HG02973 (cell line): ENCODE measurements around the gene KRTAP5-1.
A peak's percentile ranks its signal among the peaks of the same experiment; 100 is the strongest.

ENCODE experiments used
- ATAC-seq: cut with Tn5 transposase; IDR thresholded peaks from one replicate; pipeline ENCODE4 v1.9.1; 2021; ENCODE audit warnings: moderate library complexity; ENCODE audit not compliant: unreplicated experiment

The KRTAP5-1 gene

GRCh38 chr11:1572197-1573076, 12.6 kb downstream of the KRTAP5-1 start, which contains the start of gene DUSP8:
DUSP8 (minus strand) TSS chr11:1572271; CDS start chr11:1565826, 6,445 bp downstream.
- ATAC-seq: peak; percentile 66

GRCh38 chr11:1571760-1572196, 13.3 kb downstream of the KRTAP5-1 start:
- ATAC-seq: no peak

DNA sequence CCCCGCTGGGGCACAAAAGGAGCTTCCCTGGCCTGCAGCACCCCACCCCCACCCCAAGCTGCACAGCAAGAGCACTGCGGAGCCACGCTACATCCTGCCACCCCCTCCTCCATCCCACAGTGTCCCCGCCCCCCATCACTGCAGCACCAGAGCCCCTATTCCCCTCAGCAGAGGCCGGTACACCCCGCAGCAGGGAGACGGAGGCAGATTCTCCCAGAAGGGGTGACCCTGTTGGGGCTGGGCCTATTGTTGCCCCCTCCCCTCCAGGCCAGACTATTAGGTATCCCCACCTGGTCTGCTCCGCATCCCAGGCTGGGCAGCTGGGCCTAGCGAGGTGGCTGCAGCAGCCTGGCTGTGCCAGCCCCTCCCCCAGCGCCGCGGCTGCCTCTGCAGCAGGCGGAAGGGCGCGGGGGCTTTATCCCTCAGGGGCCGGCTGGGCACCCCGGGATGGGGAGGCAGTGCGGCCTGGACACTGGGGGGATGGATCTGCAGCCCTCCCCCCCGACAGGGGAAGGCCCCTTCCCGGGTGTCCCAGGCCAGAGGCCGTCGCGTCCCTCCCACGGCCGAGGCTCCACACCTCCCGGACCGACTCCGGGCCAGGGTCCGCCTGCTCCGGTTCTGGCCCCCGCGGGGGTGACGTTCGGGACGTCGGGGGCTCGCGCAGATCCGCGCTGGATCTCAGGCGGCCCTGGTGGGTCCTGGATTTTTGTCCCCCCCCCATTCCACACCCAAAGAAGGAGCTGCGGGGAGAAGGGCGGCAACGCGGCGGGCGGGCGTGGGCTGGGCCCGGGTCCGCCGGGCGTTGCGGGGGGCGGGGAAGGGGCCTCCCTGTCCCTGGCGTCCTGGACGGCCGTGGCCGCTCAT, 14.0 kb downstream of the KRTAP5-1 start:
- no peak for ATAC-seq

- no peak for ATAC-seq
Observed at GRCh38 chr11:1570531-1570895, 14.6 kb downstream of the KRTAP5-1 start.

GRCh38 chr11:1570001-1570453, 15.1 kb downstream of the KRTAP5-1 start:
- no peak for ATAC-seq

- no peak for ATAC-seq
Observed at GRCh38 chr11:1569251-1569780, 15.8 kb downstream of the KRTAP5-1 start.

GRCh38 chr11:1568441-1568911, 16.6 kb downstream of the KRTAP5-1 start:
- ATAC-seq: no peak

DNA sequence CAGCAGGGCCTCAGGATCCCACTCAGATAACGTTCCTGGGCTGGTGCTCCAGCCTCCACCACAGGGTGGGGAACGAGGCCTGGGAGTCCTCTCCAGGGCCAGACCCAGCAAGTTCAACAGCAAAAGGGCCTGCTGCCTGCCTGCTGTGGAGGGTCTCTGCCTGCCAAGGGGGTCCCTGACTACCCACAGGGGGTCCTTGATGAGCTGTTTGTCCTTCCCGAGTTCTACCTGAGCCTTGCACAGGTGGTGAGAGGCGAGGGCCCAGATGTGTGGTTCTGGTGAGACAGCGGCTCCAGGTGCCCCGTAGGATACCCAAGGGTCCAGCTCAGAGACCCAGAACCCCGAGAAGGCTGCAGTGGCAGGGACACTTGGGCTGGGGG, 17.4 kb downstream of the KRTAP5-1 start:
- no peak for ATAC-seq

GRCh38 chr11:1567052-1567720, 17.9 kb downstream of the KRTAP5-1 start:
- no peak for ATAC-seq

DNA sequence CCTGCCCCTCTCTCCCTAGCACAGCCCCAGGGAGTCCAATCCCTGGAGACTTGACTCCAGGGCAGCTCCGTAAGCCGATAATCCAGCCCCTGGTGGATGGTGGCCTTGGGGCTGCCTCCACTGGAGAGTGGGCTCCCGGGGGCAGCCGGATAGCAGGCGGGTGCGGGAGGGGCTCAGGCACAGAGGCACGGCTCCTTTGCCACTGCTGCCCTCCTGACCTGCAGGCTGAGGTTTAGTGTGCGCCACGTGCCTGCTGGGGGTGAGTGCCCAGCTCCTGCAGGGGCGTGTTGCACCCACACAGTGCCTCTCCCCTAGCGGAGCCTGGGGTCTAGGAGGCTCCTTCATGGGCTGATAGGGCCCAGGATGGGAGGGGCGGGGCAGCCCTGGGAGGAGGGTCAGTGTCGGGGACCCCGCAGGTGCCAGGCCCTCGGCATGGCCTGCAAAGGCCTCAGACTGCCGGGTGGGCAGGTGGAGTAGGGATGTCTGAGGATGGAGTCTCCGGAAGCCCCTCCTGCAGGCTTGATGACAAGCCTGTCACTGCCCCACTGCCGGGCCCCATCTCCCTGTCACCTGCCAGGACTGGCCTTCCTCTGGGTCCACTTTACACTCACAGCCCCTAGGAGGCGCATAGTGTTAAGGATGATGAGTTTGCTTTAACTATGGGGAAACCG, 18.6 kb downstream of the KRTAP5-1 start:
- ATAC-seq: no peak

- ATAC-seq: no peak
Observed at GRCh38 chr11:1565904-1566247, 19.2 kb downstream of the KRTAP5-1 start.

DNA sequence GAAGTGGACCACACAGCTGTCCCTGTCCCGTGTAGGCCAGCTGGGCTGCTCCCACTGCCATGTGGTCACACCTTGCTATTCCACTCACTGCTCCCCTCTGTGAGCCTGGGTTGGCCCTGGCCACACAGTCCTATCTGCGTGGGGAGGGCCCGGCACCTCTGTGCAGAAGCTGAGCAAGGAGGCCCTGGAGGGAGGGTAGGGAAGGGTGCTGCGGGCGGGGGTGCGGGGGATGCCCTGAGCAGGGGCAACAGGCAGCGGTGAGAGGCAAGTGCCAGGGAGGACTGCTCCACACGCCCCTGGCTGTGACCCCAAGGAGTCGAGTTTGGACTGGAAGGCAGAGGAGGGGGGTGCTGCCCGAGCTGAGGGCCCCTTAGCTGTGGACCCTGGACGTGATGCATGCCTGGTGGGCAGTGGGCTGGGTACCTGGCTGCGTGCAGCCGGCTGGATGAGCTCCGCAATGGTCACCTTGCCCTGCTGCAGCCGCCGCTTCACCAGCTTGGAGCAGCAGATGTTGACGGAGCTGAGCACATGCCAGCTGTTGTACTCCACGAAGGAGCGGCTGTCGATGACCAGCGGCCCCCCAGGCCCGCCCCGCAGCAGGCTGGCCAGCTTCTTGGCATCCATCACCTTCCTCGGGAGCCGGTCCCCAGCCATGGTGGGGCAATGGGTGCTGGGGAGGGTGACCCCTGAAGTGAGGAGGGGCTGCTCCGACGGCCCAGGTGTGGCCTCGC, 19.7 kb downstream of the KRTAP5-1 start:
- ATAC-seq: no peak

DNA sequence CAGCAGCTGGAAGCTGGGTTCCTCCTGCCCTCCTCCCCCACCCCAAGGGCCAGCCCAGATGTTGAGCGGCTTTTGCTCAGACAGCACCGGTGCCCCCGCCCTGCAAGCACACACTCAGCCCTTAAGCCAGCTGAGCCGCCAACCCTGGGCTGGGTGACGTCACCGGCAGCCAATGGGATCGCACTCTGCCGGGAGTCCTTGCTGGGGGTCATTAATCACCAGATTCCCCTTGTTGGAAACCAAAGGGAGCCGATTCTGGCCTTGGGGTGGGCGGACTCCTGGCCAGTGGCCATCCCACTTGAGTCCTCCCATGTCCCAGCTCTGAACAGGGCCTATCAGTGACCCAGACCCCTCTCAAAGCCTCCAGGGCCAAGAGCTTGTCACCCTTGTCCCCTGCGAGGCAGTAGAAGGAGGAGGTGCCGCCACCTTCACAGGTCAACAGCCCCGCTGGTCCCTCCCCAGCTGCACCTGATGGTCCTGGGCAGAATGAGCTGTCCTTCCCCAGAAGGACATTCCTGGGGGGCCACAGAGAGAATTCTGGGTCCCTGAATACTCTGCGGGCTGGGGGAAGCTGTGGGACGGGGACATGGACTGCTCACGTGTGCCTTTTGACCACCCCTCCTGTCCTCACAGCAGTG, 20.4 kb downstream of the KRTAP5-1 start:
- ATAC-seq: no peak

DNA sequence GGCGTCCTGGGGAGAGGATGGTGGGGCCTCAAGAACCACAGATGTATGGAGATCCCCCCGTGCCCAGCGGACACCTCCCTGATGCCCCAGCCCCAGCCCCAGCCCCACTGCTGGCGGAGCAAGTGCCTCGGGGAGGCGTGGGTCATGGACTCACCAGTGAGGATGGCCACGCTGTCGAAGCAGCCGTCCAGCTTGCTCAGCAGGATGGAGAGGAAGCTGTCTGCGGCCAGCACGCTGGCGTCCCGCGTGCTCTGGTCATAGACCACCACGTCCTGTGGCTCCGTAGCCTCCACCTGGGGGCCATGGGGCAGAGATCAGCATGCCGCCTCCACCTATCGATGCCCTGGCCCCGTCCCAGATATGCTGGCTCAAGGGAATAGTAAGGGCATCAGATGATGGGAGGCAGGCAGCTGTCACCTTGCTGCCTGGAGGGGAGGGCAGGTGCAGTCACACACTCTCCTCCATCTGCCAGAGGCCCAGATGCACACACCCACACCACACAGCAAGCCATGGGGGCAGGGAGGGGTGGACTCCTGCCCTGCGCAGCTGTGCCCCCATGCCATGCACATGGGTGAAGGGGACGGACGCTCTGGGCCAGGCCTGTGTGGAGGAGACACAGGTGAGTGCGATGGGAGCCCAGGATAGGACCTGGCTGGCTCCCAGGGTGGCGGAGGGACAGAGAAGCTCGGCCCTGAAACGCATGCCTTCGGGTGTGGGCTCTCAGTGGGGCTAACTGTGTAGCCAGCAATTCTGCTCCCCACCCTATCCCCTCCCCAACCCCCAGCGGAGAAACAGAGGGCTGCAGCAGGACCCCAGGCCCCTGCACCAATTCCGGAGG, 21.2 kb downstream of the KRTAP5-1 start:
- ATAC-seq: no peak

GRCh38 chr11:1563149-1563638, 21.9 kb downstream of the KRTAP5-1 start:
- ATAC-seq: no peak

GRCh38 chr11:1562469-1563148, 22.5 kb downstream of the KRTAP5-1 start:
- ATAC-seq: no peak

DNA sequence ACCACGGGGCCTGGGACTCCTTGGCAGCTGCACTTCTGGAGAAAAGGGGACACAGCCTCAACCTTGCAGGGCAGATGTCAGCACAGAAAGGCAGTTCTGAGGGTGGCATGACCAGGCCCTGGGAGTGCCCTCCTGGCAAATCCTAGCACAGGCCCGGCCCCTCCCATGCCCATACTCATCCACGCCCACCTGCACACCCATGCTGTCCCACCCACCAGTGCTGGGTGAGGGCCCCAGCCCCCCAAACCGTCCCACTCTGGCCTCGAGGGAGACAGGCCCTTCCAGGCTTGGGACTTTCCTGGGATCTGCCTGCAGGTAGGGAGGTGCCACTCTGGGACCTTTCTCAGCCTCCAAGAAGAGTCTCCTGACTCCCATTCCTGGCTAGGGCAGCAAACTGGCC, 23.1 kb downstream of the KRTAP5-1 start:
- ATAC-seq: no peak

- no peak for ATAC-seq
Observed at GRCh38 chr11:1561266-1561665, 23.8 kb downstream of the KRTAP5-1 start.
